ENCODE results near the gene CCDC157.
A peak's percentile ranks its signal among the peaks of the same experiment; 100 is the strongest.
"Not testable (repeated sequence)": the region's sequence is repeated elsewhere in the genome, so short reads cannot be mapped to it uniquely, and the experiment has no call there.

The CCDC157 gene

DNA sequence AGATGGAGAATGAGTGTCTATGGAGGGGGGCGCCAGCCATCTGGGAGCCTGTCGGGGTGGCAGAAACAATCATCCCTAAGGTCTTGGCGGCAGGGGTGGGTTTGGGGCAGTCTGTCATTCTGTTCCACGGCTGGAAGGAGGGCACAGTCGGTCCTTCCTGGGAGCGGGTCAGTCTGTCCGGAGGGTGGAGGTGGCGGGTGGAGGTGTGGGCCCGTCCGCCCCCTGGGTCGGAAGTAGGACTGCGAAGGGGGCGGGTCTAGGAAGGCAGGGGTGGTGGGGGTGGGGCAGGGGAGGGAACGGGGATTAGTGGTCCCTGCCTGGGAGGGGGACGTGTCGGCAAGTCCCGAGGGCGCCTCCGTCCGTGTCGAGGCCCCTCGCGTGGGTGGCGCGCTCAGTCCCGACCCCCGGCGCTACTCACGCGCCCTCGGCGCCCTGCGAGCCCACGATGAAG is 30.5 kb upstream of the CCDC157 start:
- no peak for DNase-seq (ENCODE audit: low read depth)

GRCh38 chr22:30326706-30327362 is 30.0 kb upstream of the CCDC157 start, which contains the start of gene TBC1D10A:
Gene TBC1D10A, minus strand, starts transcription at chr22:30326941. Its CDS starts 60 bp downstream, at chr22:30326881.
- DNase-seq (ENCODE audit: low read depth) = peak; percentile 95

DNA sequence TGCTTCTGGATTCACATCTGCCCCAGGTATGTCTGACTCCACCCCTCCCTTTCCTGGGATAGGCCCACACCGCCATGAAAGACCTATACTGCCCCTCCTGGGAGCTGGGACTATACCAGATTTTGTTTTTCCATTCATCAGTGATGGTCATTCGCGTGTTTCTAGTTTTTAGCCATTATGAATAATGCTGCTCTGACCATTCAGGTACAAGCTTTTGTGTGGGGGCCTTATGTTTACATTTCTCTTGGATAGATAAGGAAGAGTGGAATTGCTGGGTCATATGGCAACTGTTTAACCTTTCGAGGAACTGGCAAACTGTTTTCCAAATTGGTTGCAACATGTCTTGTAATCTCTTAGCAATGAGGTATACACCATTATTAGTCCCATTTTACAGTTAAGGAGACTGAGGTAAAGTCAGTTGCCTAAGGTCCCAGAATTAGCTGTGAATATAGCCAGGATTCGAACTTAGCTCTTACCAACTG is 28.9 kb upstream of the CCDC157 start:
- no peak for DNase-seq (ENCODE audit: low read depth)

DNA sequence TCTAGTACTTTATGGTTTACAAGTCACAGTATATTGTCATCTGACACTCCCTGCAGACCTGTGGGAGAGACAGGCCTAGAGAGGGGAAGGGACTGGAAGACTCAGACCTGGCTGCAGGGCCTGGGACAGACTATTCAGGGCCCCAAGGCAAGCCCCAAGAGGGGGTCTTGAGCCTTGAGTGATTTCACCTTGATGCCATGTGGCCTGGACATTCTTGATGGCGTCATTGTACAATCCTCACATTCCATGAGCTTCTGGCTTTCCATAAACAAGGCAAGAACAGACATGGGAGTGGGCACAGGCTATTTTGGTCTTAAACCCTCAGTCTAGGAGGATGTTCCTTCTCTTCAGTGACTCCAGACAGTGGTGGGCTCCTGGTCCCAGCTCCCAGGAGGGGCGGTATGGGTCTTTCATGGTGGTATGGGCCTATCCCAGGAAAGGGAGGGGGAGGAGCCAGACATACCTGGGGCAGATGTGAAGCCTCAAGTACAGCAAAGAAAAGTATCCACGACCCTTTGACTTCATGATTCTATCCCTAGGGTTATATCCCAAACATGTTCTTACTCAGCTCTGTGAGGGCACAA is 28.2 kb upstream of the CCDC157 start:
- DNase-seq (ENCODE audit: low read depth) = no peak

DNA sequence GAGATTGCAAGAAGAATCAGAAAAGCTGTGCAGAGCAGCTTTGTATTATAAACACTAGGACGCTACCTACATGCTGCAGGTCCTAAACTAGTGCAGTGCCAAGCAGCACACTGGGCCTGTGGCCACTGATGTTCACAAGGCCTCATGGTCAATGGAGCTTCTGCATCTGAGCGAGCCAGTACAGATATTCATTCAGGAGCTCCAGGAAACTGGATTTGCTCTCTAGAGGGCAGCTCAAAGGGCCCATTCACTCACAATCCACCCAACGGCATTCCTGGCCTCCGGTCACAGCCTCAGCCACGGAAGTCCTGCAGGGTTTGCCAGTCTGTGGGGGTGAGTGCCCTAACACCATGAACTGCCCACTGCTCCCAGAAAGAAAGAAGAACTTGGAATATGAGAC is 24.3 kb upstream of the CCDC157 start:
- DNase-seq (ENCODE audit: low read depth) = no peak

DNA sequence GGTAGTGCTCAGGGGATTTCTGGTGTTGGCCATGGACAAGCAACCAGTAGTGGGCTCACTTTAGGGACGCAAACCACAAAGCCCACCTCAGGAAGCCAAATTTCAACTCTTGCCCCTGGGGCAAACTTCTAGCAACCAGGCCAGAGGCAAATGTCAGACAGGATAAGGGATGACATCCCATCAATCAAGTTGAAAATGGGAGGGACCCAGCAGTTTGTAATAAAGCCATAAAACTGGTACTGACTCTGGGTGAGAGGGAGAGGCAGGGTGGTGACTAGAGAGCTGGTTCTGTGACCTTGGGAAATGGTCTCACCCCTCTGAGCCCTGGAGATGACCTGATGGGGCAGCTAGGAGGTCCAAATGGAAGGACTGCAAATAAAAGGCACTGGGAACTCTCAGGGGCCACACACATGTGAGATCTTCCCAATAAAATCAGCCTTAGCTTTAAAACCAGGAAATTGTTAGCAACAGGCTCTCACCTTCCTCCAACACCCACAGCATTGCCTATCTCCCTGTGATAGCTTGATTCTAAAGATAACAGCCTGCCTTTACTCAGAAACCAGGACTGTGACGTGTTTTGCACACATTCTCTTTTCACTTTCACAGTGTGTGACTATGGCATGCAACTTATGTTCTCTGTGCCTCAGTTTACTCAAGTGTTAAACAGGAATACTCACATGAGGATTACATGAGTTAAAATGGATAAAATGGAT is 23.7 kb upstream of the CCDC157 start:
- no peak for DNase-seq (ENCODE audit: low read depth)

DNA sequence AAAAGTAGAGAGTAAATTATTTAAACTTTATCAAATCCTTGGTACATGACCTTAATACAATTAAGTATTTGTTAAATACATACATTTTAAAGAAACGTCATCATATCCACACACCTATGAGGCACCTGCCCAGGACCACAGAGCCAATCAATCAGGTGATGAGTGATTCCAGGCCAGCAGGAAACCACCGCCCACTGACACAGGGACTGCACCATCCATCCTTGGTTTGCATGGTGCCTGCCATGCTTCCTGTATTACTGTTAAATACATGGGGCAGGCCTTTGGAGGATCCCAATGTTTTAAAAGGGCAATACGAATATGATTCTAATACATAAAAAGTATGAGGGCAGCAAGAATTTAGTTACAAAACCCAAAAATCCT is 23.1 kb upstream of the CCDC157 start:
- DNase-seq (ENCODE audit: low read depth) = no peak

GRCh38 chr22:30334646-30335045 is 22.2 kb upstream of the CCDC157 start:
- no peak for DNase-seq (ENCODE audit: low read depth)

GRCh38 chr22:30335236-30335635 is 21.6 kb upstream of the CCDC157 start:
- no peak for DNase-seq (ENCODE audit: low read depth)

DNA sequence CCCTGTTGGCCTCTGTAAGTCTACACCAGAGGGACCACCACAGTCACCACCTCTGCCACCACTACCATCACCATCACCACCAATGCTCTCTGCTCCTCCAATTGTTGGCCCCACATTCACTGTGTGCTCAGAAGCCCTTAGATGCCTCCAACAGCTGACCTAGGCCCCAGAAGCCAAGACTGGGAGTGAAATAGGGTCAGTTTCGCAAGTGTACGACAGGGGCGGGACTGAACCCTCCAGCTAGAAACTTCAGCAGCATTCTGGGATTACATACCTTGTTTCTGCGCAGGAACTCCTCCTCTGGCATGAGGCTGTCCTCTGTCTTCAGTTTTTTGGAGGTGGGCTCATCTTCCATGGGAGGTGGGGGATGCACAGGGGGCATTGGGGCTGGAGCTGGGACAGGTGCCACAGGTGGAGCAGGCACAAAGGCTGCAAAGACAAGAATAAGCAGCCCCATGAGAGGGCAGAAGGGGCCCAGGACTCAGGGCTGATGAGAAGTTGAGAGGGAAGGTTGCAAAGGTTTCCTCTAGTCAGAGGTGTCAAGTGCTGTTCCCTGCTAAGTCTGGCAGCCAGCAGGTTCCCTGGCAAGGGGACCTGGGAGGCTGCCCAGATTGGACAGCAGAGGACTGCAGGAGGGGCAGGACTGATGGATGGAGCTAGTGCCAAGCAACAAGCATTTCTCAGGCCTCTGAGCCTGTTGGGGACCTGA is 19.9 kb upstream of the CCDC157 start:
- no peak for DNase-seq (ENCODE audit: low read depth)

DNA sequence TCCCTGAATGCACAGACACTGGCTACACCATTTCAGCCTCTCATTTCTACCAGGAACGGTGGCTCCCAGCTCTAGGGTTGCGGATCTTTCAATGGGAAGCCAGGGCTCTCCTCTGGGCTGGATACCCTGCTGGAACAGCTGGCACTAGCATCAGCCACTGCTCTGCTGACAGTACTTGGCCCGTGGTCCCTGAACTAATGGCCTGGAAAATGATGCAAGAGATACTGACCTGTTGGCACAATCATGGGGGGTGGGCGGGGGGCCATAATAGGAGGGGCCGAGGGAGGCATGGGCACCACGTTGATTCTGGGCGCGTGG is 19.4 kb upstream of the CCDC157 start:
- DNase-seq (ENCODE audit: low read depth) = no peak

- not testable (repeated sequence) for DNase-seq (ENCODE audit: low read depth)
Observed at GRCh38 chr22:30338341-30338740, 18.5 kb upstream of the CCDC157 start.

- no peak for DNase-seq (ENCODE audit: low read depth)
Observed at GRCh38 chr22:30338802-30339201, 18.0 kb upstream of the CCDC157 start.

DNA sequence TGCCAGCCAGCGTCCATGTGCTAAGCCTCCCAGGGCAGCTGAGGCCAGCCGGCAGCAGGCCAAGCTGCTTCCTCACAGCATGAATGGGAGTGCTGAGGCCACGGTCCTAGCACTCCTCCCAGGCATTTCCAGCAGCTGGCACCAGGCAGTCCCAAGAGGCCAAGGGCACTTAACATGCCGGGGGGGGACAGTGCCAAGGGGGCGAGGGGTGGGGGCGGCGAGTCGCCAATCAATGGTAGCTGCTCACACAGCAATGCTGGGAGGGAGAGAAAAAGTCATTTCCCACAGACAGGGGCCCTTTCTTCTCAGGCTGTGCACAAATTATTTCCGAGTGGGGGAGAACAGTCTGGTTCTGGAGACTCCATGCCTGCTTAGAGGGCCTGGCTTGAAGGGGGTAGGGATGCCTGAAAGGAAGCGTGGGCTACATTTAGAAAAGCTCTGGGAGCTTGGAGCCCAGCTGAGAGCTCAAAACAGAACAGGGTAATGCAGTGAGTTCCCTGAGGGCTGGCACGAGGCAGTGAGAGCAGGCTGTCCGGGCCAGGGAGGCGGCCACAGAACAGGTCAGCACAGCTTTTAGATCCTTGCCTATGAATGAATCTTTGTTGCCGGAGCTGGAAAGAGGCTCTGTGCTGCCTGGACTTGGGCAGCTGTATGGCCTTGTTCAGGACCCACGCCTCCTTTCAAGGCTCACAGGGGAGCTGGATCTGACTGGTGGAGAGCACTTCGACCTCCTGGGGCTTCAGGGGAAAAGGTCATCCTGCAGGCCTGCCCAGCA is 15.7 kb upstream of the CCDC157 start:
- DNase-seq (ENCODE audit: low read depth) = no peak

- DNase-seq (ENCODE audit: low read depth) = no peak
Observed at GRCh38 chr22:30344447-30345200, 12.2 kb upstream of the CCDC157 start.

DNA sequence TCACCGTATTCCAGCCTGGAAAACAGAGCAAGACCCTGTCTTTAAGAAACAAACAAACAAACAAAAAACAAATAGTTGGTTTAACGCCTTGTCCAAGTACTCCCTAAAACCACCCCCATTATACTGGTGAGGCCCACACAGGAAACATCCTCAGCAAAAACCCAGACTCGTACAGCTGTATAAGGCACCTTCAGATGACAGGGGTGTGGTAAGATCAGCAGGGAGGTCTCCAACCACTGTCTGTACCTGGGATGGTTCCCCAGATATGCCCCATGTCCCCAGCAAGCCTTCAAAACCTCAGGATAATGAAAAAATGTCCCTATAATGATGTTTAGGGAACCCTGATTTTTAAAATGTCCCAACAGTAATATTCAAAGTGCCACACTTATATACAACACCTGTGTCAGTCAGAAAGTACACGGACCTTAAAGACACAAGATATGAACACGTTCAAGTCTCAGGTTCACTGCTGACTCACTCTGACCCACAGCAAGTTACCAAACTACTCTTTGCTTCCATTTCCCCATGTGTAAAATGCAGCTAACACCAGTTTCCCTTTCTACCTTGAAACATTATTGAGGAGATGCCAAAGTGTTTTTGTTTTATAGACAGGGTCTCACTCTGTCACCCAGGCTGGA is 9.4 kb upstream of the CCDC157 start:
- no peak for DNase-seq (ENCODE audit: low read depth)

GRCh38 chr22:30348404-30348803 is 8.4 kb upstream of the CCDC157 start:
- no peak for DNase-seq (ENCODE audit: low read depth)

DNA sequence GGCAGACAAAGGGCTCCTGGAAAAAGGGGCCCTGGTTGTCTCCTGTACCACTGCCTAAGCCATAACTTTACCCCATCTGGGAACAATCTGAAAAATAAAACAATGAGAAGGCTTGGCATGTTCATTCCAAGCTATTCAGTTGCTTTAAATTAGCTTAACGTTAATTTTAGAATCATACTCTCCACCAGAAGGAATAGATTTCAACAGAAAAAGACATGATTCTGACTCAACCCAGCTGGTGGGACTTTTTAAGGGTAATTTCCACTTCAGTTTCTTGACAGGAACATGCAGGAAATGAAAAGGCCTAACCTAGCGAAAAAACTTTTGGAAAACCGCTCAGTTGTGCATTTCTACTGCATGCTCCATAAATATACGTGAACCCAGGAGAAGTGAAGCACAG is 8.0 kb upstream of the CCDC157 start:
- no peak for DNase-seq (ENCODE audit: low read depth)

DNA sequence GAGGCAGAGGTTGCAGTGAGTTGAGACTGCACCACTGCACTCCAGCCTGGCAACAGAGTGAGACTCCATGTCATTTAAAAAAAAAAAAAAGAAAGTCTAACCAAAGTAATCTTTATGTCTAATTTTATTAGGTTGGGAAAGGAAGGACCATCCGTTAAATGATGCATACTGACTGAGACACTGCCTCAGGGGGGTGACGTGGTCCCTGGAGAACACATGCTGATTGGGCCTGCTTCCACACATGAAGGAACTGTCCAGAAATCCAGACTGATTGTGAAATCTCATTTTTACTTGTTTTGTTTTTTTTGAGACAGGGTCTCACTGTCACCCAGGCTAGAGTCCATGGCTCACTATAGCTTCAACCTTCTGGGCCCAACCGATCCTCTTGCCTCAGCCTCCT is 5.6 kb upstream of the CCDC157 start:
- no peak for DNase-seq (ENCODE audit: low read depth)

GRCh38 chr22:30354644-30355043 is 2.2 kb upstream of the CCDC157 start:
- no peak for DNase-seq (ENCODE audit: low read depth)

- no peak for DNase-seq (ENCODE audit: low read depth)
Observed at GRCh38 chr22:30357236-30357570, 396 bp downstream of the CCDC157 start.
